Superior temporal gyrus (tissue), 1 donor: ENCODE measurements around the gene DIABLO.
"Not testable (repeated sequence)": the region's sequence is repeated elsewhere in the genome, so short reads cannot be mapped to it uniquely, and the experiment has no call there.

Experiments
- DNase-seq: peaks from one replicate; pipeline ENCODE4 v3.0.0-alpha.2; 2016; ENCODE audit errors: extremely low spot score

The DIABLO gene

GRCh38 chr12:122189626-122190475 is 36.0 kb downstream of the DIABLO start:
- no peak for DNase-seq

- no peak for DNase-seq
These were observed 38.4 kb downstream of the DIABLO start for GRCh38 chr12:122187466-122187865.

DNA sequence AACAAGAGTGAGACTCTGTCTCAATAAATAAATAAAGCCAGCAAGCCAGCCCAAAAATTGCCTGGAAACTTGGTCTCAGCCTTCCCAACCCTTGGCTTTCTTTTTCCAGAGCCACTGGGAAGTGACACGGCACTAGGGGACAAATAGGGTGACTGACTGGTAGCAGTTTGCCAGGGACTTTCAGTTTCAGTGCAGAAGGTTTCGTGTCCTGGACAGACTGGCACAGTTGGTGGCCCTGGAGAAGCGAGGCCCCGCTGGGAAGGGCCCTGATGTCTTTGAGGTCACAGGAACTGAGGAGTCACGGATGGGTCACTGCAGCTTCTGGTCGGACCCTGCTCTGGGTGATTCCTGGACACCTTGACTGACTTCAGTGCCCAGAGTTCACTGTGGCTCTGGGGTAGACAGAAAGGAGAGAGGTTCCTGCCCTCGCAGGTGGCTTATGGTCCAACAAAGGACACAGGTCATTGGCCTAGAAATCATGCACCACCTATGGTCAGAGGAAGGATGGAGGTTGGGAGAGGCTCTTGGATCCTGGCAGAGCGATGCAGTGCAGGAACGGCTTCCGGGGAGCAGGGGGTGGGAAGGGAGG is 40.3 kb downstream of the DIABLO start:
- DNase-seq, result no peak

- no peak for DNase-seq
These were observed 40.8 kb downstream of the DIABLO start for GRCh38 chr12:122185079-122185478.

- no peak for DNase-seq
These were observed 41.3 kb downstream of the DIABLO start for GRCh38 chr12:122184517-122184916.

DNA sequence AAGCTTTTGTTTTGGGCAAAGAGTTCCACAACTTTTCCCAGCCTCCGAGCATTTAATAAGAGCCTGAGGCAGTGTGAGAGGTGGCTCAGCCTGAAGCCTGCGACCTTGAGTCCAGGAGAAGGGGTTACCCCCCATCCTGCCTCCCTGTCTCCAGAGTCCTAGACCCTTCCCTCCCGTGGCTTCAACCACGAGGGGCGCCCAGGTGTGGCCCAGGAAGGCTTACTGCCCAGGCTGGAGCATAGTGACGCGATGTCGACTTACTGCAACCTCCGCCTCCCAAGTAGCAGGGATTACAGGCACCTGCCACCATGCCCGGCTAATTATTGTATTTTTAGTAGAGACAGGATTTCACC is 42.3 kb downstream of the DIABLO start:
- no peak for DNase-seq

DNA sequence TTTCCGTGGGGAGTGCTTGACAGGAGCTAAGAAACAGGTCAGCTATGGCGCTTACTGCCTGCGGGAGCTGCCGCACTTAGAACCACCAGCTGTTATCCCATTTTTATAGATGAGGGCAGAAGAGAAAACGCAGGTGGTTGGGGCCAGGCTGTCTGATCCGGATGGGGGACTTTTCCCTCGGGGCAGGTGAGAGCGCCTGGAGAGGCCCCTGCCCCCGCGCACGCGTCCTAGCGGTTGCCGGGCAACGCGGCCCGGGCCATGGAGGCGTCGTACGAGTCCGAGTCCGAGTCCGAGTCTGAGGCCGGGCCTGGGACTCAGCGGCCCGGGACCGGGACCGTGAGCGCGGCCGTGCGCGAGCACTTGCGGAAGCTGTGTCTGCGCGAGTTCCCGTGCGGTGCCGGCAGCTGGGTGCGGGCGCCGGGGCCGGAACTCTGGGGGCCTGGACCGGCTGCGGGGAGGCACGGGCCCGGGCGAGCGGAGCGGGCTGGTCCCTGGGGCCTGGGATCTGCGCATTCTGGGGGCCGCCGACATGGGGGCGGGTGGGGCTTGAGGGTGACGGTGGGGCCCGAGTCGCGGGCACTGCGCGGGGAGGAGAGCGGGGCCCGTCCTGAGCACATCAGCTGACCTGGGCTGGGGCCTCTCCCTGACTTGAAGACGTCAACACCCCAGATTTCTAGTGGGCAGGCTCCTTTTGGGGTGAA is 42.8 kb downstream of the DIABLO start, which contains the start of gene LRRC43:
TSS of gene LRRC43 (plus strand) at position 237 of the 701 bp plus-strand sequence. CDS start at position 259, 22 bp downstream.
- no peak for DNase-seq

DNA sequence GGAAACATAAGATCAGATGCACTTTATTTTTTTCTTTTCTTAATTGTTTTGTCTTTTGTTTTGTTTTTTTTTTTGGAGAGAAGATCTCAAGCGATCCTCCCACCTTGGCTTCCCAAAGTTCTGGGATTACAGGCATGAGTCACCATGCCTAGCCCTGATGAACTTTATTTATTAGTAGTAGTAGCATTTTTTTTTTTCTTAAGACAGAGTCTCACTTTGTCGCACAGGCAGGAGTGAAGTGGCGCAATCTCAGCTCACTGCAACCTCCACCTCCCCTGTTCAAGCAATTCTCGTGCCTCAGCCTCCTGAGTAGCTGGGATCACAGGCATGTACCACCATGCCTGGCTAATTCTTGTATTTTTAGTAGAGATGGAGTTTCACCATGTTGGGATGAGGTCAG is 49.4 kb downstream of the DIABLO start:
- not testable (repeated sequence) for DNase-seq

DNA sequence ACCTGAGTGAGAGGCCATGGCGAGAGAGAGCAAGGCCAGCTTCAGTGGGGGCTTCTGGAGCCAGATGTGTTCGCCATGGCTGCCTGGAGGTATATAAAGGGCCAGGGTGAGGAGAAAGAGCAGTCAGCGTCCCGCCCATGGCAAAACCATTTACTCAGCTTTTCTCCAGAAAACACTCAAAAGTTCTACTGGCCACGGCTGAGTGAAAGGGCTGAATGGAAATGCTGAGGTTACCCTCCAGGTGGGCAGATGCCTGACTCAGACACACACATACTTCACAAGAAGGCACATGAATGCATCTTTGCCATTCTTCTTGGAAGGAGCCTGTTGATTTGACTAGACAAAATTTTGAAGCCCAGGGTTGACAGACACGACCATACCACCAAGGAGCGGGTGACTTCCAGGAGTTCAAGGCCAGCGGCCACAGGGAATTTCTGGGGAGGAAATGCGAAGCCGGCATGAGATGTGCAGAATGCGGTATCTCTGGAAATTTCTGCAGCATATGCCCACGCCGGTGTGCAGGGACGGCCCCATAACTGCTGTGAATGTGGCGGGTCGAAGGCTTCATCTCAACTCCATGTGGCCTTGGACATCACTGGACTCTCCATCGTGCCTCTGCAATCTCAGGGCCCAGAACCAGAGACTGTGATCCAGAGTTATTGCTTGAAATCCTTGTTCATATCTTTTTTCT is 51.6 kb downstream of the DIABLO start, which contains the start of gene IL31:
TSS of gene IL31 (minus strand) at position 67 of the 691 bp plus-strand sequence. CDS start at position 18, 49 bp downstream.
- no peak for DNase-seq

DNA sequence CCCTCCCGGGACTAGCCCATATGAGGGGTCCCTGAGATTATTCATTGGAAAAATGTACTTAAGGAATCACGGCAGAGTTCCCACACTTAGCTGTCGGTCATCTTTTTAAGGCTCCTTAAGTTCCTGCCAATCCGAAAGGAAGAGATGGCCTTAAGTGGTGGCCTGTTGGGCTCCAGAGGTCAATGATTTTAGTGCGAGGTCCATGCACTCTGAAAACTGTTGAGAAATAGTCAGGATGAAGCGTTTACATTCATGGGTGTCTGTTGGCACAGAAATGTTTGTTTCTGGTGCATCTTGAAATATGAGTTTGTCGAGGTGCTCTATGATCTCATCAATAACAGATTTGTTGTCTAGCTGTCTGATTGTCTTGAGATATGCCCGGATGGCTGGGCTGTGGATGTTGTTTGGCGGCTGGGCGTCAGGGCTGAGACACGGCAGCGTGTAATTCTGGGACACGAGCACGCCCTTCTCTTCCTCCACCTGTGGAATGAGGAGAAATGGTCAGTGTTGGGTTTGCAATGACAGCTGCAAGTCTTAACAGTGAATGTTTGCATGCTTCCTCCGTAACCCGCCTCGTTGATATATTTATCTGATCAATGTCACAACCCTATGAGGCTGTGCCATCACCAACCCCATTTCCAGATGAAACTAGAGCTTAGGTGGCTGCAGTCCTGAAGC is 53.5 kb downstream of the DIABLO start:
- DNase-seq, result no peak

DNA sequence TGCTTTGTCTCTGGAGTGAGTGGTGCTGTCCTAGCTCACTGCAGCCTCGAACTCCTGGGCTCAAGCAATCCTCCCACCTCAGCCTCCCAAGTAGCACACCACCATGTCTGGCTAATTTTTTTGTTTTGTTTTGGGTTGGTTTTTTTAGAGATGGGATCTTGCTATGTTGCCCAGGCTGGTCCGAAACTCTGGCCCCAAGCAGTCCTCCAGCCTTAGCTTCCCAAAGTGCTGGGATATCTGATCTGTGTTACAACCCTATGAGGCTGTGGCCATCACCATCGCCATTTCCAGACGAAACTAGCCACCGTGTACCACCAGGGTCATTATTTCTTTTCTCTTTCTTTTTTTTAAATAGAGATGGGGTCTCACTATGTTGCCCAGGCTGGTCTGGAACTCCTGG is 54.5 kb downstream of the DIABLO start:
- DNase-seq, result no peak

DNA sequence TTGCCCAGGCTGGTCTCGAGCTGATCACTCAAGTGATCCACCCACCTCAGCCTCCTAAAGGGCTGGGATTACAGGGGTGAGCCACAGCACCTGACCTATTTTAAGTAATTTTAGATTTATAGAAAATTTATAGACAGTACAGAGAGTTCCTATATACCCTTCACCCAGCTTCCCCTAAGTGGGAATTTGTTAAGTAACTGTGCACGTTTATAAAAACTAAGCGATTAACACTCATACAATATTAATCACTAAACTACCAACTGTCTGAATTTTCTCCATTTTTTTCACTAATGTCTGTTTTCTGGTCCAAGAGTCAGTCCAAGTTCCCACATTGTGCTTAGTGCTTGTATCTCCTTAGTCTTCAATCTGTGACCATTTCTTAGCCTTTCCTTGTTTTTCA is 57.4 kb downstream of the DIABLO start:
- DNase-seq, result no peak

DNA sequence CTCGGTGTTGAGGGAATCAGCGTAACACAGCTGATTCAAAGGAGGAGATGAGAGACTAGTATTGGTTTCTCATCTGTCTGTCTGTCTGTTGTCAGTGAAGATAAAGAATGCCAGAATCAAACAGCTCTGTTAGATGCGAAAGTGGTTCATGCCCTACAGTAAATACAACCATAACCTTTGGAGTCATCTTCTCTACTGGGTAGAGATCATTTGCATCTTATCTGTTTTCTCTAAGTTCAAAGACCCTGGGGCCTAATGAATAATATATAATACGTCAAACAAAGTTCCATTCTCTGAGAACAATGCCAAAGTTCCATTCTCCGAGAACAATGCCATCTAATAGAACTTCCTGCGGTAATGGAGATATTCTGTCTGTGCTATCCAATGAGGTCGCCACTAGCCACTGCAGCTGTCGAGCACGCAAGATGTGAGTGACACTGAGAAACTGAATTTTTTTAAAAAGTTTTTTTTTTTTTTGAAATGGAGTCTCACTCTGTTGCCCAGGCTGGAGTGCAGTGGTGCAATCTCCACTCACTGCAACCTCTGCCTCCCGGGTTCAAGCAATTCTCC is 58.4 kb downstream of the DIABLO start:
- DNase-seq, result peak; percentile 13

GRCh38 chr12:122166422-122167349 is 59.2 kb downstream of the DIABLO start:
- no peak for DNase-seq

DNA sequence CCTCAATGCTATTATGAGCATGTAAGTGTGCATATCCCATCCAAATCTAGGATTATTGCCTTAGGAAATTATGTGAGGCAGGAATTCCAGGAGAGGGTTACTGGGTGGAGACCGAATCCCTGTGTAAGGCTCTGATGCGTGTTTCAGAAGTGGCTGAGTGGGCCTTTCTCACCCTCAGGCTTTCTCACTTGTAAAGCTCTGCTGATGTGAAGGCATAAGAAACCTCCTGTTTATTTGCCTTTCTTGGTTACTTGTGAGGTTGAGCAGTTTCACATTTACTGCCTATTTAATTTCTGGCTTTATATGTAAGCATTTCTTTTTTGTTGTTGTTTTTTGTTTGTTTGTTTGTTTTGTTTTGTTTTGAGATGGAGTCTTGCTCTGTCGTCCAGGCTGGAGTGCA is 62.9 kb downstream of the DIABLO start:
- DNase-seq, result no peak

DNA sequence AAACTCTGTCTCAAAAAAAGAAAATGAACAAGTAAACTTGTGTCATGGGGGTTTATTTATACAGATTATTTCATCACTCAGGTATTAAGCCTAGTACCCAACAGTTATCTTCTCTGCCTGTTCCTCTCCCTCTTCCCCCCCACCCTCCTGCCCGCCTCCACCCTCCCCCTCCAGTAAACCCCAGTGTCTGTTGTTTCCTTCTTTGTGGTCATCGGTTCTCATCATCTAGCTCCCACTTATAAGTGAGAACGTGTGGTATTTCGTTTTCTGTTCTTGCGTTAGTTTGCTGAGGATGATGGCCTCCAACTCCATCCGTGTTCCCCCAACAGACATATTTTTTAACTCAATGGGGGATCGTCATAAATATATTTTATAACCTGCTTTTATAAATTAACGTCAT is 64.2 kb downstream of the DIABLO start:
- no peak for DNase-seq

DNA sequence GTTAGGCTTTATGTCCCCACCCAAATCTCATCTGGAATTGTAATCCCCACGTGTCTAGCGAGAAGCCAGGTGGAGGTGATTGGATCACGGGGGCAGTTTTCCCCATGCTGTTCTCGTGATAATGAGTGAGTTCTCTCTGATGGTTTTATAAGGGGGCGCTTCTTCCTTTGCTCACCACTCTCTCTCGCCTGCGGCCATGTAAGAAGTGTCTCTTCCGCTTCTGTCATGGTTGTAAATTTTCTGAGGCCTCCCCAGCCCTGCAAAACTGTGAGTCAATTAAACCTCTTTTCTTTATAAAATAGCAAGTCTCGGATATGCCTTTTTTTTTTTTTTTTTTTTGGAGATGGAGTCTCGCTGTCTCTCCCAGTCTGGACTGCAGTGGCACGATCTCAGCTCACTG is 65.1 kb downstream of the DIABLO start:
- no peak for DNase-seq

GRCh38 chr12:122159882-122160281 is 66.0 kb downstream of the DIABLO start:
- no peak for DNase-seq

- DNase-seq, result no peak
These were observed 67.1 kb downstream of the DIABLO start for GRCh38 chr12:122158700-122159285.
